ENCODE measurements around the gene BCR.

The BCR gene

GRCh38 chr22:23250785-23251363 is 70.6 kb downstream of the BCR start:
- H3K4me3 ChIP-seq (ENCODE audit: low read depth, low read length), result no peak overlapping the region
- TF ChIP-seq CTCF (IDR thresholded peaks at IDR 0.05; ENCODE audit: low read depth, low read length), result no peak

GRCh38 chr22:23251445-23252093 is 71.3 kb downstream of the BCR start:
- H3K4me3 ChIP-seq (ENCODE audit: low read depth, low read length), result no peak overlapping the region
- no peak for TF ChIP-seq CTCF (IDR thresholded peaks at IDR 0.05; ENCODE audit: low read depth, low read length)

GRCh38 chr22:23253475-23254055 is 73.3 kb downstream of the BCR start:
- no peak for TF ChIP-seq CTCF (IDR thresholded peaks at IDR 0.05; ENCODE audit: low read depth, low read length)
- H3K4me3 ChIP-seq (ENCODE audit: low read depth, low read length), result no peak overlapping the region

- TF ChIP-seq CTCF (IDR thresholded peaks at IDR 0.05; ENCODE audit: low read depth, low read length), result no peak
- no peak overlapping the region for H3K4me3 ChIP-seq (ENCODE audit: low read depth, low read length)
These were observed 75.3 kb downstream of the BCR start for GRCh38 chr22:23255506-23256170.

GRCh38 chr22:23256171-23256932 is 76.0 kb downstream of the BCR start:
- H3K4me3 ChIP-seq (ENCODE audit: low read depth, low read length), result no peak overlapping the region
- no peak for TF ChIP-seq CTCF (IDR thresholded peaks at IDR 0.05; ENCODE audit: low read depth, low read length)

- no peak overlapping the region for H3K4me3 ChIP-seq (ENCODE audit: low read depth, low read length)
- no peak for TF ChIP-seq CTCF (IDR thresholded peaks at IDR 0.05; ENCODE audit: low read depth, low read length)
These were observed 76.9 kb downstream of the BCR start for GRCh38 chr22:23256986-23257888.

Measured in WI38 (cell line).